Measurements from ENCODE around the gene KAT2B.
A peak's percentile ranks its signal among the peaks of the same experiment; 100 is the strongest.
"Not testable (repeated sequence)": the region's sequence is repeated elsewhere in the genome, so short reads cannot be mapped to it uniquely, and the experiment has no call there.

The KAT2B gene

DNA sequence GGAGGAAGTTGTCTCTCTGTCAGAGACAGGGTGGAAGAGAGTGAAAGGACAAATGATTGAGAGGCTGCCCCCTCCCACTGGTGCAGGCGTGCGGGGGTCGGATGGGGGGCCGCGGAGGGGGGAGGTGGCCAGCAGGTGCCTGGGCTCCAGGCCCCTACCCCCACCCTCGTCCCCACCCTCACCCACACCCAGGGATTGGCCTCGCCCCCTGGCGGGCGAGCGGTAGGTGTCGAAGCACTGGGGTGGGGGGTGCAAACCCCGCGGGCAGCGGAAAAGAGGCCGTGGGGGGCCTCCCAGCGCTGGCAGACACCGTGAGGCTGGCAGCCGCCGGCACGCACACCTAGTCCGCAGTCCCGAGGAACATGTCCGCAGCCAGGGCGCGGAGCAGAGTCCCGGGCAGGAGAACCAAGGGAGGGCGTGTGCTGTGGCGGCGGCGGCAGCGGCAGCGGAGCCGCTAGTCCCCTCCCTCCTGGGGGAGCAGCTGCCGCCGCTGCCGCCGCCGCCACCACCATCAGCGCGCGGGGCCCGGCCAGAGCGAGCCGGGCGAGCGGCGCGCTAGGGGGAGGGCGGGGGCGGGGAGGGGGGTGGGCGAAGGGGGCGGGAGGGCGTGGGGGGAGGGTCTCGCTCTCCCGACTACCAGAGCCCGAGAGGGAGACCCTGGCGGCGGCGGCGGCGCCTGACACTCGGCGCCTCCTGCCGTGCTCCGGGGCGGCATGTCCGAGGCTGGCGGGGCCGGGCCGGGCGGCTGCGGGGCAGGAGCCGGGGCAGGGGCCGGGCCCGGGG, at the start of gene KAT2B:
KAT2B (plus strand) TSS at position 682 of the 783 bp plus-strand sequence; CDS start at position 714, 32 bp downstream.
- peak; percentile 79 for DNase-seq (ENCODE audit: low read depth)

GRCh38 chr3:19994796-19995195, 45.5 kb upstream of the KAT2B start:
- no peak for DNase-seq (ENCODE audit: low read depth)

DNA sequence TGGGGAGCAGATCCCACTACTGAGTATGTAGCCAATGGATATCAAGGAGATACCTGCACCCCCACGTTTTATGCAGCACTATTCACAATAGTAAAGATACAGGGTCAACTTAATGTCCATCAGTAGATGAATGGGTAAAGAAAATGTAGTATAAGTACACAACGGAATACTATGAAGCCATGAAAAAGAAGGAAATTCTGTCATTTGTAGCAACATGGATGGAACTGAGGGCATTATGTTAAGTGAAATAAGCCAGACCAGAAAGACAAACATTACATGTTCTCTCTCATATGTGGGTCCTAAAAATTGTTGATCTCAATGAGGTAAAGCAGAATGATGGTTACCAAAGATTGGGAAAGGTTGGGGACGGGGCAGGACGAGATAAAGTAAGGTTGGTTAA, 42.7 kb upstream of the KAT2B start:
- no peak for DNase-seq (ENCODE audit: low read depth)

GRCh38 chr3:20001932-20002331, 38.3 kb upstream of the KAT2B start:
- no peak for DNase-seq (ENCODE audit: low read depth)

DNA sequence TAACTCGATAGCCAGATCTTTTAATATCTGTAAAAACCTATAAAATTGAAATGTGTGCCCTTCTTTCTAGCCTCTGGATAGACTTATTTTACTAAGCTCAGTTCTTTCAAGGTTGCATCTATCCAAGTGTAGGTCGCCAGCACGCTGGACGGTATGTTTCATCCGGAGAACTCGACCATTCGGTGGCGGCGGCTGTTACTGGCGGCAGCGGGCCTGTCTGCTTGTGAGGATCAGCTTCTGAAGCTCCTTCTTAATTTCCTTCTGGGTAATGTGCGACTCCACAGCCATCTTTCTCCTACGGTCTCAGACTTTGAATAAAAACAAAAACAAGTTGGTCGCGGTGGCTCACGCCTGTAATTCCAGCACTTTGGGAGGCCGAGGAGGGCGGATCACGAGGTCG, 32.3 kb upstream of the KAT2B start:
- no peak for DNase-seq (ENCODE audit: low read depth)

- DNase-seq (ENCODE audit: low read depth) = no peak
Measured at GRCh38 chr3:20008646-20009045, 31.6 kb upstream of the KAT2B start.

DNA sequence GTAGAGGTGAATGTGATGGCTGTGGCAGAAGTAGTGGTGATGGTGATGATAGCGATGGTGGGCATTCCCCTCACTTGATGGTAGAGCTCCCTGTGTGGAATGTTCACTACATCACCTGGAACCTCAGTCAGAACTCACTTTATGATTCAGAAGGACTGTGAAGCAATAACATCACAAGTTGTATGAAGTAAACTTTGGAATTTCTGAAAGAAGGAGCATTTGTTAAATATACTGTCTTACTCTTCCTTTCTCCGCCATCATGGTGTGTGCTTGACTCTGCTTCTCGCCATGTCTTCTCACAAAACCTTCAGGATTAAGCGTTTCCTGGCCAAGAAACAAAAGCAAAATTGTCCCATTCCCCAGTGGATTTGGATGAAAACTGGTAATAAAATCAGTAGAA, 28.1 kb upstream of the KAT2B start, which contains the start of gene PP2D1:
PP2D1 (minus strand) TSS at position 101 of the 400 bp plus-strand sequence. CDS start 192 bp downstream, outside the sequence.
- no peak for DNase-seq (ENCODE audit: low read depth)

DNA sequence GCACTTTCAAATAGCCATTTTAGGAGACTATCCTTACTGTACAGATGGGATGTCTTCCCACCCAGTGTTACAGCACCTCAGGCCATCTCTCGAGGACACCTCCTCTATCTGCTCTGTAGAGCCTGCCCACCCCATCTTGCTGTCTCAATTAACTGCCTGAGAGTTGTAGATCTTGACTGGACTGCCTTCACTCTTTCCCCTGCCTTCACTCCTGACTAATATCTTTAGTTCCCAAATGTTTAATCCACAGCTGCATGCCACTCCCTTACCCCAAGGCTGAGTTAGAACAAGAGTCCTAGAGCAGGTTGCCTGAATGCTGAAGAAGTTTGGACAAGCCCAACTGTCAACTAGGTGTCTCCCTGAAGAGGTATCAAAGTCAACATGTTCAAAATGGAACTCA, 26.9 kb upstream of the KAT2B start:
- no peak for DNase-seq (ENCODE audit: low read depth)

GRCh38 chr3:20015525-20015924, 24.7 kb upstream of the KAT2B start:
- DNase-seq (ENCODE audit: low read depth) = no peak

GRCh38 chr3:20016076-20016475, 24.2 kb upstream of the KAT2B start:
- DNase-seq (ENCODE audit: low read depth) = not testable (repeated sequence)

DNA sequence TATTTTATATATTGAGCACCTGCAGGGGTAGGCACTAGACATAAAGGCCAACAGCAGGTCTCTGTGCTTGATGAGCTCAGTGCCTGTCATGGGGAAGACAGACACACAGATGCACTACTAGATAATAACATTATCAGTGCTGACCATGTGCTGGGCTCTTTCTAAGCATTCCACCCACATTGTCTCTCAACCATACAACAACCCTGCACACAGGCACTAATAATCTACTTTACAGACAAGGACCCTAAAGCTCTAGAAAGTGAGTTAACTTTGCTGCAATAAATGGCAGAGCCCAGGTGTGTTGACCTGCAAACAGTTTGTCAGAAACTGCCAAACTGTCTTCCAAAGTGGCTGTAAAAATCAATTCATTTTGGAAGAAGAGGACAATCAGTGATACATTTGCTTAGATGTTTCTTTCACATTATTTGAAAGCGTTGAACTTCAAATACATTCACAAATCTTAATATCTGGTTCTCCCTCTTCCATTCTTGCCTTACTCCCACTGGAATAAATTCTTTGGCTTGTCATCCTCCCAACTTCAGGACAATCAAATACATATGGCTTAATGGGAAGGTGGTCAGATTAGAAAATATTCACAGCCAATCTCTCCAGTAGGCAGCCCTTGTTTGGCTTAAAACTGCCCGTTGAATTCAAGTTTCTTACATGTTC, 17.2 kb upstream of the KAT2B start:
- DNase-seq (ENCODE audit: low read depth) = no peak

DNA sequence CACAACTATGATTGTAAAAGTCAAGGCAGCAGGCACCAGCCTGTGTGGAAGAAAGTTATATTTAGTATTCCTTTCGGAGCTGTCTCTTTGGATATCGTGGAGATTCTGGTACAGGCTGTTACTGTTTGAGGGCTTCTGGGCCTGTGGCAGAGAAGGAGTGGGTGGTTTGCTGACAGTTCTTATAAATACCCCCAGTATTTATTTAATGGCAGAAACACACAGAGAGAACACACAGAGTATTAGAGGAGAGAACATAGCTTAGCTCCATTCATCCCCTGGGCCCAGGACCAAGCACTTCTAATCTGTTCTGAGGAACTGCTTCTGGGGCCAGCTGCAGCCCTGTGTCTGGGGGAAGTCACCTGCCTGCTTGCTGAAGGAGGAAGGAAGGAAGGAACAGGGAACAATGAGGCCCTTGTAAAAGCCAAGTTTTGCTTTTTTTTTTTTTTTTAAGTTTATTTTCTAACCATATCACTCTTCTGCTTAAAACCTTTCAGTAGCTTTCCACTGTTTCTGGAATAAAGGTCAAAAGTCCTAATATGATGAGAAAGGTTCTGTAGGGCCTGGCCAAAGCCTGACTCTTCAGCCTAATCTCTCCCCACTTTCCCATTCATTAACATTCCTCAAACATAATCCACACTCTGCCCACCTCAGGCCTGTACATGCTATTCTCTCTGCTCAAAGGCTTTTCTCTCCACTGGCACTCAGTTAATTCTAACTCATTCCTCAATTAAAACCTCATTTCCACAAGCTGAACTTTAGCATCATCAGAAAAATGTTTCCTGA, 16.4 kb upstream of the KAT2B start:
- DNase-seq (ENCODE audit: low read depth) = no peak

- DNase-seq (ENCODE audit: low read depth) = no peak
Measured at GRCh38 chr3:20027136-20027535, 13.1 kb upstream of the KAT2B start.

- DNase-seq (ENCODE audit: low read depth) = no peak
Measured at GRCh38 chr3:20028905-20029331, 11.3 kb upstream of the KAT2B start.

- not testable (repeated sequence) for DNase-seq (ENCODE audit: low read depth)
Measured at GRCh38 chr3:20031939-20032338, 8.3 kb upstream of the KAT2B start.

GRCh38 chr3:20035019-20035418, 5.2 kb upstream of the KAT2B start:
- no peak for DNase-seq (ENCODE audit: low read depth)

GRCh38 chr3:20037255-20037996, 2.8 kb upstream of the KAT2B start:
- DNase-seq (ENCODE audit: low read depth) = no peak

- DNase-seq (ENCODE audit: low read depth) = no peak
Measured at GRCh38 chr3:20038699-20039465, 1.4 kb upstream of the KAT2B start.

- no peak for DNase-seq (ENCODE audit: low read depth)
Measured at GRCh38 chr3:20039466-20039764, 831 bp upstream of the KAT2B start.

DNA sequence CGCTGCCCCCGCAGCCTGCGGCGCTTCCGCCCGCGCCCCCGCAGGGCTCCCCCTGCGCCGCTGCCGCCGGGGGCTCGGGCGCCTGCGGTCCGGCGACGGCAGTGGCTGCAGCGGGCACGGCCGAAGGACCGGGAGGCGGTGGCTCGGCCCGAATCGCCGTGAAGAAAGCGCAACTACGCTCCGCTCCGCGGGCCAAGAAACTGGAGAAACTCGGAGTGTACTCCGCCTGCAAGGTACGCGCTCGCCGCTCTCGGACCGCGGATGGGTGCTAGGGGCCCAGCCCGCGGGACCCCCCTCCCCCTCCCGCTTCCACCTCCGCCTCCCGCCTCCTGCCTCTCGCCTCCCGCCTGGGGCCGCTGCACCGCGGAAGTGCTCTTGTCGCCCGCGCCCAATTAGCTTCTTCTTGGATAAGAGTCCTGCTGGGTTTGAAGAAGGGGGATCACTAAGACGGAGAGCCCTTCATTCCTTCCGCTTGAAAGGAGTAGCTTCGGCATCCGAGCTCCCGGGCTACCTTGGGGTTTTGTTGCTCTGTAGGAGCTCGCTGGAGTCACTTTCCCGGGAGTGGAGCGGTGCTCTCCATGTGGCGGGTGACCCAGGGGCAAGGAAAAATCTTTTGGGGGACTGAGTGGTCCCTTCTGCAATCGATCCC, 426 bp downstream of the KAT2B start:
- peak; percentile 53 for DNase-seq (ENCODE audit: low read depth)

Data from activated T-cell treated with anti-CD3 and anti-CD28 coated beads for 24 hours (primary cell).